ENCODE measurements around the gene BMP6. TPM values are rescaled to one million over a fixed set of nuclear protein-coding genes. Genes with fewer than 3 reads are reported as not detected.

The BMP6 gene
- polyA plus RNA-seq, 1 experiment, result 0.06 TPM

DNA sequence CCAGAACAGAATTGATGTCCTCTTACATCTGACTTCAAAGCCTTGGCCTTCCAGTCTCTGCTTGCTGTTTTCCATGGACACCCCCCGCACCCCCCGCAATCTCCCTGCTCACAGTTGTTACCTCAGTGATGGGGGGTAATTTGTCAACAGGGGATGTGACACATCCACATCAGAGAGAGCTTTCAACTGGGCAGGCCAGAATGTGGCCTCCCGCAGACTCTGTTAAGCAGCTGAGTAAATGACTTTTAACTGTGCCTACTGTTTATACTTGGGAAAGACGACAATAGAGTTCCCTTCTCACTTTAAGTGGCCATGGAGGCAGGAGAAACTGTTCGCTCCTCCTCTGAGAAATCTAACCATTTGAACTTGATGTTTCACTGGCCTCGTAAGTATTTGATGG lies 133.7 kb downstream of the BMP6 start:
- POLR2A ChIA-PET, result interaction anchor here (0.6 kb wide), 1 partner anchor 200 kb away, joined by 3 read pairs; no protein-coding TSS in a partner anchor
- H3K36me3 ChIP-seq (ENCODE audit: control insufficient read depth, insufficient read depth, low read length), result no peaks in the 10 kb centered on the region
- TF ChIP-seq CTCF (IDR thresholded peaks at IDR 0.05; ENCODE audit: insufficient read depth, low read depth, low read length), result no peak
- no peak for DNase-seq (ENCODE audit: low read depth)
- H3K27me3 ChIP-seq (ENCODE audit: control insufficient read depth, insufficient read depth, low read length), result no peaks in the 10 kb centered on the region
- CTCF ChIA-PET, result no interaction called here
- H3K4me3 ChIP-seq (ENCODE audit: low read depth, low read length), result no peak overlapping the region

DNA sequence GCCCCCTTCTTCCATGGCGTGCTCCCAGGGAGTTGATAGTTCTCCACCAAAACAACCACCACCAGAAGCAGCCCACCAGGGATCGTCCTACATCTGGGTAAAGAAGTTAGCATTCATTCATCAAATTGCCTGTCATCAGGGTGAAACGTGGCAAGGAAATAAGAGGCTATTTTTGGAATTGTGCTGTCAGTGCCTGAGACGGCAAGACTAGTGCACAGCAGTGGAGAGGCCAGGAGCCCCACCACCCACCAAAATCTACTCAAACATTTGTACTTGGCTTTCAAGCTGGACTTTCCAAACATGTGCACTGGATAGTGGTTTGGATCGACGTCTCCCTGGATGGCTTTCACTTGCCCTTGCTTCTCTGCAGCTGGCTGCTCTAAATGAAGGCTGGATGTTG lies 139.9 kb downstream of the BMP6 start:
- H3K4me3 ChIP-seq (ENCODE audit: low read depth, low read length), result no peak overlapping the region
- H3K27me3 ChIP-seq (ENCODE audit: control insufficient read depth, insufficient read depth, low read length), result no peaks in the 10 kb centered on the region
- no peak for TF ChIP-seq CTCF (IDR thresholded peaks at IDR 0.05; ENCODE audit: insufficient read depth, low read depth, low read length)
- POLR2A ChIA-PET, result no interaction called here
- CTCF ChIA-PET, result no interaction called here
- DNase-seq (ENCODE audit: low read depth), result no peak
- H3K36me3 ChIP-seq (ENCODE audit: control insufficient read depth, insufficient read depth, low read length), result no peaks in the 10 kb centered on the region

GRCh38 chr6:7866526-7866925 lies 140.6 kb downstream of the BMP6 start:
- Histone ChIP-seq H3K36me3 (ENCODE audit: control insufficient read depth, insufficient read depth, low read length) (no peaks in the 10 kb centered on the region), H3K27me3 (ENCODE audit: control insufficient read depth, insufficient read depth, low read length) (no peaks in the 10 kb centered on the region), H3K4me3 (ENCODE audit: low read depth, low read length) (no peak overlapping the region)
- CTCF ChIA-PET, result no interaction called here
- POLR2A ChIA-PET, result no interaction called here
- no peak for TF ChIP-seq CTCF (IDR thresholded peaks at IDR 0.05; ENCODE audit: insufficient read depth, low read depth, low read length)
- no peak for DNase-seq (ENCODE audit: low read depth)

GRCh38 chr6:7868926-7869325 lies 143.0 kb downstream of the BMP6 start:
- ChIA-PET CTCF (no interaction called here), POLR2A (no interaction called here)
- DNase-seq (ENCODE audit: low read depth), result no peak
- H3K4me3 ChIP-seq (ENCODE audit: low read depth, low read length), result no peak overlapping the region
- no peaks in the 10 kb centered on the region for H3K36me3 ChIP-seq (ENCODE audit: control insufficient read depth, insufficient read depth, low read length)
- TF ChIP-seq CTCF (IDR thresholded peaks at IDR 0.05; ENCODE audit: insufficient read depth, low read depth, low read length), result no peak
- H3K27me3 ChIP-seq (ENCODE audit: control insufficient read depth, insufficient read depth, low read length), result no peaks in the 10 kb centered on the region

GRCh38 chr6:7878401-7878964 lies 152.6 kb downstream of the BMP6 start:
- DNase-seq (ENCODE audit: low read depth), result no peak
- ChIA-PET CTCF (interaction anchor here (0.9 kb wide), 1 partner anchor 9 kb away, joined by 4 read pairs; no protein-coding TSS in a partner anchor), POLR2A (no interaction called here)
- peaks cover 16% of the 10 kb centered on the region for H3K36me3 ChIP-seq (ENCODE audit: control insufficient read depth, insufficient read depth, low read length)
- H3K27me3 ChIP-seq (ENCODE audit: control insufficient read depth, insufficient read depth, low read length), result no peaks in the 10 kb centered on the region
- TF ChIP-seq CTCF (IDR thresholded peaks at IDR 0.05; ENCODE audit: insufficient read depth, low read depth, low read length), result no peak
- no peak overlapping the region for H3K4me3 ChIP-seq (ENCODE audit: low read depth, low read length)
